Measurements from ENCODE around the gene IL1RAP.
A peak's percentile ranks its signal among the peaks of the same experiment; 100 is the strongest.

IL1RAP gene

GRCh38 chr3:190696777-190697501 lies 183.1 kb downstream of the IL1RAP start:
- H3K4me3 ChIP-seq (replicated peaks; ENCODE audit: low read depth, low read length): no peak overlapping the region
- DNase-seq (ENCODE audit: low read depth): peak; percentile 72
- TF ChIP-seq CTCF (IDR thresholded peaks at IDR 0.05; ENCODE audit: low read length, missing control alignments): peak; percentile 64

- DNase-seq (ENCODE audit: low read depth): no peak
- TF ChIP-seq CTCF (IDR thresholded peaks at IDR 0.05; ENCODE audit: low read length, missing control alignments): no peak
- H3K4me3 ChIP-seq (replicated peaks; ENCODE audit: low read depth, low read length): no peak overlapping the region
Measured at GRCh38 chr3:190697502-190697830, 183.6 kb downstream of the IL1RAP start.

GRCh38 chr3:190697901-190698300 lies 184.0 kb downstream of the IL1RAP start:
- no peak overlapping the region for H3K4me3 ChIP-seq (replicated peaks; ENCODE audit: low read depth, low read length)
- DNase-seq (ENCODE audit: low read depth): peak; percentile 65

GRCh38 chr3:190699776-190700175 lies 185.9 kb downstream of the IL1RAP start:
- TF ChIP-seq CTCF (IDR thresholded peaks at IDR 0.05; ENCODE audit: low read length, missing control alignments): no peak
- DNase-seq (ENCODE audit: low read depth): no peak
- no peak overlapping the region for H3K4me3 ChIP-seq (replicated peaks; ENCODE audit: low read depth, low read length)

More at GRCh38 chr3:190697901-190698300, 184.0 kb downstream of the IL1RAP start:
- no peak for TF ChIP-seq CTCF (IDR thresholded peaks at IDR 0.05; ENCODE audit: low read length, missing control alignments)

GRCh38 chr3:190701096-190701532 lies 187.2 kb downstream of the IL1RAP start:
- TF ChIP-seq CTCF (IDR thresholded peaks at IDR 0.05; ENCODE audit: low read length, missing control alignments): peak; percentile 76
- no peak overlapping the region for H3K4me3 ChIP-seq (replicated peaks; ENCODE audit: low read depth, low read length)
- peak; percentile 75 for DNase-seq (ENCODE audit: low read depth)

GRCh38 chr3:190706582-190706981 lies 192.7 kb downstream of the IL1RAP start:
- TF ChIP-seq CTCF (IDR thresholded peaks at IDR 0.05; ENCODE audit: low read length, missing control alignments): no peak
- no peak for DNase-seq (ENCODE audit: low read depth)
- no peak overlapping the region for H3K4me3 ChIP-seq (replicated peaks; ENCODE audit: low read depth, low read length)

Measured in fibroblast of pulmonary artery (primary cell).